C4-2B (cell line): Measurements from ENCODE around the gene SNRNP70.

Experiments
- ZFX ChIP-seq: fragments of 450-650 bp; IDR thresholded peaks from 2 replicates; pipeline ENCODE4 v1.6.1; 2017
- TF ChIP-seq, protein P1 (sequence below): fragments of 450-650 bp; conservative IDR thresholded peaks from 2 replicates; pipeline ENCODE4 v1.5.1; 2017; ENCODE audit warnings: mild to moderate bottlenecking

DNA sequence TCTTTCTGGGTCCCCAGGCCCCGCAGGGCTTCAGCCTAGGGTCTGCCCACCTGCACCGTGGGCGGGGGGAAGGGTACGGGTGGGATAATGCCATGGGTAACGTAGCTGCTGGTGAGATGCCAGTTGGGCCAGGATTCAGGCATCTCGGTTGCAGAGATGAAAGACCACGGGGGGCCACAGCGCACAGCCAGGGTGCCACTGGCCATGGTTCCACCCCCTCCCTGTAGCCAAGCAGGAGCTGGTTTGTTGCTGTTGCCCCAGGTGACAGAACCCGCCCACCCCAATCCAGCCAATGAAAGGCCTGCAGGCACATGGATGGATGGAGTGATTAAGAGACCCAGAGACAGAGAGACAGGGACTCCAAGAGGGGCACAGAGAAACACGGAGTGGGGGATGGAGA, 26.7 kb upstream of the SNRNP70 start:
- TF ChIP-seq, protein P1, sequence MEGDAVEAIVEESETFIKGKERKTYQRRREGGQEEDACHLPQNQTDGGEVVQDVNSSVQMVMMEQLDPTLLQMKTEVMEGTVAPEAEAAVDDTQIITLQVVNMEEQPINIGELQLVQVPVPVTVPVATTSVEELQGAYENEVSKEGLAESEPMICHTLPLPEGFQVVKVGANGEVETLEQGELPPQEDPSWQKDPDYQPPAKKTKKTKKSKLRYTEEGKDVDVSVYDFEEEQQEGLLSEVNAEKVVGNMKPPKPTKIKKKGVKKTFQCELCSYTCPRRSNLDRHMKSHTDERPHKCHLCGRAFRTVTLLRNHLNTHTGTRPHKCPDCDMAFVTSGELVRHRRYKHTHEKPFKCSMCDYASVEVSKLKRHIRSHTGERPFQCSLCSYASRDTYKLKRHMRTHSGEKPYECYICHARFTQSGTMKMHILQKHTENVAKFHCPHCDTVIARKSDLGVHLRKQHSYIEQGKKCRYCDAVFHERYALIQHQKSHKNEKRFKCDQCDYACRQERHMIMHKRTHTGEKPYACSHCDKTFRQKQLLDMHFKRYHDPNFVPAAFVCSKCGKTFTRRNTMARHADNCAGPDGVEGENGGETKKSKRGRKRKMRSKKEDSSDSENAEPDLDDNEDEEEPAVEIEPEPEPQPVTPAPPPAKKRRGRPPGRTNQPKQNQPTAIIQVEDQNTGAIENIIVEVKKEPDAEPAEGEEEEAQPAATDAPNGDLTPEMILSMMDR: no peak
- no peak for TF ChIP-seq ZFX
